Gastroesophageal sphincter (tissue), 4 donors: ENCODE results near the gene STIMATE. TPM values are rescaled to one million over a fixed set of nuclear protein-coding genes. Genes with fewer than 3 reads are reported as not detected.

Experiments
- ATAC-seq: fragments of 150-250 bp; one replicate; pipeline ENCODE4 v1.9.1; 2016; ENCODE audit warnings: mild to moderate bottlenecking, moderate library complexity
- H3K27ac ChIP-seq, 4 donors: fragments of 200-600 bp; sonication (generic) in 3 of 4; 1 replicate in 3 of 4; 2 replicates in 1 of 4; pipeline ENCODE4 v1.5.1; 2016 to 2019
- H3K27me3 ChIP-seq: fragments of 200-600 bp; sonication (generic); one replicate; pipeline ENCODE4 v1.5.1; 2019
- H3K36me3 ChIP-seq, 2 donors: fragments of 200-600 bp; sonication (generic); one replicate each; pipeline ENCODE4 v1.5.1; 2019; ENCODE audit warnings: control low read depth in 1 of 2
- H3K4me1 ChIP-seq, 3 donors: fragments of 200-600 bp; sonication (generic); 1 replicate in 2 of 3; 2 replicates in 1 of 3; pipeline ENCODE4 v1.5.1; 2016 to 2019; ENCODE audit warnings: control low read depth in 2 of 3
- H3K4me3 ChIP-seq, 2 donors: fragments of 200-600 bp; sonication (generic); one replicate each; pipeline ENCODE4 v1.5.1; 2019; ENCODE audit warnings: mild to moderate bottlenecking in 1 of 2, moderate library complexity in 1 of 2
- H3K9me3 ChIP-seq, 3 donors: fragments of 200-600 bp; sonication (generic); one replicate each; pipeline ENCODE4 v1.5.1; 2017 to 2019; ENCODE audit warnings: control low read depth in 2 of 3
- EP300 ChIP-seq: sonication (generic); formaldehyde crosslinking; IDR thresholded peaks from one replicate; pipeline ENCODE4 v1.6.1; 2017; ENCODE audit warnings: antibody characterized with exemption, mild to moderate bottlenecking
- POLR2A ChIP-seq, 2 donors: fragments of 450-650 bp; IDR thresholded peaks; one replicate each; pipeline ENCODE4 v1.6.1; 2017; ENCODE audit warnings: antibody characterized with exemption in 2 of 2, mild to moderate bottlenecking in 2 of 2, moderate library complexity in 1 of 2
- POLR2AphosphoS5 ChIP-seq: sonication (generic); formaldehyde crosslinking; IDR thresholded peaks from one replicate; pipeline ENCODE4 v1.6.1; 2017; ENCODE audit warnings: antibody characterized with exemption
- WGBS, 2 donors: methylation state at CpG; one replicate each; pipeline ENCODE4 v1.1.5; 2018; ENCODE audit warnings: low coverage in 1 of 2; 5-methylcytosine and 5-hydroxymethylcytosine counted together
- total RNA-seq, 4 donors: library from RNA; depleted of rRNA; stranded (reverse); fragments of >200 nt; gene quantifications; one replicate each; pipeline ENCODE4 v1.1.0, GENCODE V29; 2016
- TF ChIP-seq, protein P1 (sequence below), 4 experiments: fragments of 200-600 bp in 2 of 4; fragments of 450-650 bp in 2 of 4; sonication (generic) in 1 of 4; IDR thresholded peaks; one replicate each; pipeline ENCODE4 v1.5.1; 2017 to 2019; ENCODE audit warnings: antibody characterized with exemption in 4 of 4, mild to moderate bottlenecking in 2 of 4, moderate library complexity in 2 of 4

The STIMATE gene
- total RNA-seq, 4 donors from 2014 or later = 14.6 to 30.2 (median 20.5) TPM

- Histone ChIP-seq H3K4me1 (peaks cover 0 to 9% (median 0%) of the 10 kb centered on the region in 3 donors), H3K27ac (no peak overlapping the region), H3K4me3 (no peak overlapping the region), H3K9me3 (no peaks in the 10 kb centered on the region), H3K36me3 (peaks cover 0 to 49% of the 10 kb centered on the region in 2 donors), H3K27me3 (no peaks in the 10 kb centered on the region)
- ATAC-seq = no peak
- 96 to 97% methylated on average over 3 of the region's 3 CpGs for WGBS, 2 donors
- TF ChIP-seq, protein P1, sequence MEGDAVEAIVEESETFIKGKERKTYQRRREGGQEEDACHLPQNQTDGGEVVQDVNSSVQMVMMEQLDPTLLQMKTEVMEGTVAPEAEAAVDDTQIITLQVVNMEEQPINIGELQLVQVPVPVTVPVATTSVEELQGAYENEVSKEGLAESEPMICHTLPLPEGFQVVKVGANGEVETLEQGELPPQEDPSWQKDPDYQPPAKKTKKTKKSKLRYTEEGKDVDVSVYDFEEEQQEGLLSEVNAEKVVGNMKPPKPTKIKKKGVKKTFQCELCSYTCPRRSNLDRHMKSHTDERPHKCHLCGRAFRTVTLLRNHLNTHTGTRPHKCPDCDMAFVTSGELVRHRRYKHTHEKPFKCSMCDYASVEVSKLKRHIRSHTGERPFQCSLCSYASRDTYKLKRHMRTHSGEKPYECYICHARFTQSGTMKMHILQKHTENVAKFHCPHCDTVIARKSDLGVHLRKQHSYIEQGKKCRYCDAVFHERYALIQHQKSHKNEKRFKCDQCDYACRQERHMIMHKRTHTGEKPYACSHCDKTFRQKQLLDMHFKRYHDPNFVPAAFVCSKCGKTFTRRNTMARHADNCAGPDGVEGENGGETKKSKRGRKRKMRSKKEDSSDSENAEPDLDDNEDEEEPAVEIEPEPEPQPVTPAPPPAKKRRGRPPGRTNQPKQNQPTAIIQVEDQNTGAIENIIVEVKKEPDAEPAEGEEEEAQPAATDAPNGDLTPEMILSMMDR (IDR thresholded peaks at IDR 0.05) = no peak
- no peak for TF ChIP-seq POLR2A (IDR thresholded peaks at IDR 0.05)
- no peak for TF ChIP-seq EP300
These were observed 33.4 kb upstream of the STIMATE start for GRCh38 chr3:52930748-52931147.

GRCh38 chr3:52926554-52926953 lies 29.2 kb upstream of the STIMATE start:
- Histone ChIP-seq H3K36me3 (peaks cover 0 to 82% of the 10 kb centered on the region in 2 donors), H3K27ac (no peak overlapping the region), H3K4me1 (no peaks in the 10 kb centered on the region), H3K4me3 (no peak overlapping the region), H3K9me3 (no peaks in the 10 kb centered on the region), H3K27me3 (no peaks in the 10 kb centered on the region)
- TF ChIP-seq POLR2A (IDR thresholded peaks at IDR 0.05) (no peak), EP300 (no peak), POLR2AphosphoS5 (no peak)
- TF ChIP-seq, protein P1 (IDR thresholded peaks at IDR 0.05) = no peak
- WGBS, 2 donors = 88 to 100% methylated on average over 2 of the region's 2 CpGs
- ATAC-seq = no peak

GRCh38 chr3:52925405-52926313 lies 28.3 kb upstream of the STIMATE start:
- TF ChIP-seq EP300 = no peak
- TF ChIP-seq, protein P1 (IDR thresholded peaks at IDR 0.05) = no peak
- no peak for TF ChIP-seq POLR2A (IDR thresholded peaks at IDR 0.05)
- no peak for TF ChIP-seq POLR2AphosphoS5
- Histone ChIP-seq H3K9me3 (no peaks in the 10 kb centered on the region), H3K27me3 (no peaks in the 10 kb centered on the region), H3K27ac (no peak overlapping the region), H3K36me3 (peaks cover 3 to 84% of the 10 kb centered on the region in 2 donors), H3K4me3 (no peak overlapping the region), H3K4me1 (no peaks in the 10 kb centered on the region)
- 44 to 85% methylated on average over 3 to 5 of the region's 6 CpGs for WGBS, 2 donors
- ATAC-seq = no peak

DNA sequence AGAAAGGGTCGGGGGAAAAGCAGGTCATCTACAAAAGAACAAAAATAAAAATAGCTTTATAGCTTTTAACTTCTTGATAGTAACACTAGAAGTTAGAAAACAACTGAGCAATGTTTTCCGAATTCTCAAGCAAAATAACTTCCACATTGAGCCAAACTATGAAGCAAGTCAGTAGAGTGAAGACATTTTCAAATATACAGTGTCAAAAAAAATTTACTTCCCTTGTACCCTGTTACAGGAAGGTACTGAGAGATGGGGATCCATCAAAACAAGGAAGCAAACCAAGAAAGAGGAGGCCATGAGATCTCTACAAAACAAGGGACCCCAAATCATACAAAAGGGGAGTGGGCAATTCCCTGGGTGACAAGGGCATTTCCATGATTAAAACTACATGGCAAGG lies 26.6 kb upstream of the STIMATE start:
- no peaks in the 10 kb centered on the region for H3K4me1 ChIP-seq
- no peaks in the 10 kb centered on the region for H3K9me3 ChIP-seq
- no peak overlapping the region for H3K4me3 ChIP-seq
- no peaks in the 10 kb centered on the region for H3K27me3 ChIP-seq
- H3K27ac ChIP-seq = no peak overlapping the region
- 86 to 94% methylated on average over 1 to 2 of the region's 2 CpGs for WGBS, 2 donors
- H3K36me3 ChIP-seq = peaks cover 3 to 85% of the 10 kb centered on the region in 2 donors
- no peak for ATAC-seq
- TF ChIP-seq POLR2AphosphoS5 (no peak), EP300 (no peak), POLR2A (IDR thresholded peaks at IDR 0.05) (no peak)
- TF ChIP-seq, protein P1 (IDR thresholded peaks at IDR 0.05) = no peak

- ATAC-seq = no peak
- H3K36me3 ChIP-seq = peaks cover 3 to 87% of the 10 kb centered on the region in 2 donors
- TF ChIP-seq POLR2A (IDR thresholded peaks at IDR 0.05) = no peak
- TF ChIP-seq, protein P1 (IDR thresholded peaks at IDR 0.05) = no peak
- TF ChIP-seq EP300 = no peak
- no peak for TF ChIP-seq POLR2AphosphoS5
- H3K9me3 ChIP-seq = no peaks in the 10 kb centered on the region
- H3K4me3 ChIP-seq = no peak overlapping the region
- no peaks in the 10 kb centered on the region for H3K27me3 ChIP-seq
- H3K4me1 ChIP-seq = no peaks in the 10 kb centered on the region
- no peak overlapping the region for H3K27ac ChIP-seq
- 86 to 88% methylated on average over 2 of the region's 2 CpGs for WGBS, 2 donors
These were observed 23.5 kb upstream of the STIMATE start for GRCh38 chr3:52920841-52921240.
